Bronchial epithelial cell (primary cell): ENCODE measurements around the gene ARHGEF10L. TPM values are rescaled to one million over a fixed set of nuclear protein-coding genes. Genes with fewer than 3 reads are reported as not detected.

Experiments used
- DNase-seq: peaks from one replicate; pipeline ENCODE4 v3.0.0-alpha.2; 2010; ENCODE audit warnings: low read depth
- FAIRE-seq: peaks from 2 replicates; lab custom pipeline; 2011; peaks lifted over from hg19 to GRCh38; lab: Jason Lieb, UNC
- H3K27me3 ChIP-seq: 2 replicates; pipeline ENCODE4 v1.5.1; 2011; ENCODE audit warnings: low read length; ENCODE audit not compliant: control insufficient read depth, insufficient read depth
- H3K36me3 ChIP-seq: 2 replicates; pipeline ENCODE4 v1.5.1; 2011; ENCODE audit warnings: low read length; ENCODE audit not compliant: control insufficient read depth, insufficient read depth
- H3K4me3 ChIP-seq: 2 replicates; pipeline ENCODE4 v1.5.1; 2011; ENCODE audit warnings: mild to moderate bottlenecking, low read depth, low read length, control low read depth
- total RNA-seq: library from RNA; depleted of rRNA; stranded (reverse); fragments of >200 nt; gene quantifications from 2 replicates; pipeline ENCODE4 v1.2.1, GENCODE V29; 2014
- TF ChIP-seq, protein P1 (sequence below): IDR thresholded peaks from 2 replicates; pipeline ENCODE4 v1.5.1; 2011; ENCODE audit warnings: mild to moderate bottlenecking, moderate library complexity, low read length, control low read depth, inconsistent platforms; ENCODE audit not compliant: insufficient read depth, severe bottlenecking

The ARHGEF10L gene
- total RNA-seq, 1 donor from 2014 or later = 6.3 TPM

DNA sequence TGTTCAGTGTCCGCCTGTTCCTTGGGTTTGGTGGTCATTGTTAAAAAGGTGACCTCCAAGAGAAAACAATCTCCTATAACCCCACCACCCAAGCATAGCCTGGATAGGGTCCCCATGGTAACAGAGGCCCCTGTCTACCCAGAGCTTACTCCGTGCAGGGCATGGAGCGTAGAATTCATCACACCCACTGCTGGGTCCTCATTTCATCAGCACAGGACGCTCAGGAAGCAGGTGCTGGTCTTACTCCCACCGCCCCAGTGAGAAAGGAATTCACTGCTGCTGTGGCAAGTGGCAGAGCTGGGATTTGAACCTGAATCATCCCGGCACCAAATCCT is 37.0 kb downstream of the ARHGEF10L start:
- H3K36me3 ChIP-seq = no peaks in the 10 kb centered on the region
- DNase-seq = no peak
- no peak overlapping the region for H3K4me3 ChIP-seq
- no peaks in the 10 kb centered on the region for H3K27me3 ChIP-seq
- TF ChIP-seq, protein P1, sequence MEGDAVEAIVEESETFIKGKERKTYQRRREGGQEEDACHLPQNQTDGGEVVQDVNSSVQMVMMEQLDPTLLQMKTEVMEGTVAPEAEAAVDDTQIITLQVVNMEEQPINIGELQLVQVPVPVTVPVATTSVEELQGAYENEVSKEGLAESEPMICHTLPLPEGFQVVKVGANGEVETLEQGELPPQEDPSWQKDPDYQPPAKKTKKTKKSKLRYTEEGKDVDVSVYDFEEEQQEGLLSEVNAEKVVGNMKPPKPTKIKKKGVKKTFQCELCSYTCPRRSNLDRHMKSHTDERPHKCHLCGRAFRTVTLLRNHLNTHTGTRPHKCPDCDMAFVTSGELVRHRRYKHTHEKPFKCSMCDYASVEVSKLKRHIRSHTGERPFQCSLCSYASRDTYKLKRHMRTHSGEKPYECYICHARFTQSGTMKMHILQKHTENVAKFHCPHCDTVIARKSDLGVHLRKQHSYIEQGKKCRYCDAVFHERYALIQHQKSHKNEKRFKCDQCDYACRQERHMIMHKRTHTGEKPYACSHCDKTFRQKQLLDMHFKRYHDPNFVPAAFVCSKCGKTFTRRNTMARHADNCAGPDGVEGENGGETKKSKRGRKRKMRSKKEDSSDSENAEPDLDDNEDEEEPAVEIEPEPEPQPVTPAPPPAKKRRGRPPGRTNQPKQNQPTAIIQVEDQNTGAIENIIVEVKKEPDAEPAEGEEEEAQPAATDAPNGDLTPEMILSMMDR = no peak
- no peak for FAIRE-seq

DNA sequence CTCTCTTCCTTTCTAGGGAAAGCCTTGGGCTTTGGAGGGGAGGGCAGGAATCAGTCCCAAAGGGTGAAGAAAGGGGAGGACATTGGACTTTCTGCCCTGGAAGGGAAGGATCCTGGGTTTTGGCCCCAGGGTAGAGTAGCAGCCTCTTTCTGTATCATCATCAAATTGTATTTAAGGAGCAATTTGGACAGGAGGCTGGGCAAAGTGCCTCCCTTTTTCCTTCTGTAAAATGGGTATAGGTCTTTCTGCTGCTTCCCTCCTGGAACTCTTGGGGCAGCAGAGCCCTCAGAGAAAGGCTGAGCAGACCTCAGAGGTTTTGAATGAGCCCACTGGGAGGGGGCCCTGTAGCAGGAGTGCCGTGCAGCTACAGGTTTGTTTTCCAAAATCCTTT is 38.4 kb downstream of the ARHGEF10L start:
- FAIRE-seq = no peak
- Histone ChIP-seq H3K4me3 (no peak overlapping the region), H3K27me3 (no peaks in the 10 kb centered on the region), H3K36me3 (no peaks in the 10 kb centered on the region)
- TF ChIP-seq, protein P1 = no peak
- no peak for DNase-seq

DNA sequence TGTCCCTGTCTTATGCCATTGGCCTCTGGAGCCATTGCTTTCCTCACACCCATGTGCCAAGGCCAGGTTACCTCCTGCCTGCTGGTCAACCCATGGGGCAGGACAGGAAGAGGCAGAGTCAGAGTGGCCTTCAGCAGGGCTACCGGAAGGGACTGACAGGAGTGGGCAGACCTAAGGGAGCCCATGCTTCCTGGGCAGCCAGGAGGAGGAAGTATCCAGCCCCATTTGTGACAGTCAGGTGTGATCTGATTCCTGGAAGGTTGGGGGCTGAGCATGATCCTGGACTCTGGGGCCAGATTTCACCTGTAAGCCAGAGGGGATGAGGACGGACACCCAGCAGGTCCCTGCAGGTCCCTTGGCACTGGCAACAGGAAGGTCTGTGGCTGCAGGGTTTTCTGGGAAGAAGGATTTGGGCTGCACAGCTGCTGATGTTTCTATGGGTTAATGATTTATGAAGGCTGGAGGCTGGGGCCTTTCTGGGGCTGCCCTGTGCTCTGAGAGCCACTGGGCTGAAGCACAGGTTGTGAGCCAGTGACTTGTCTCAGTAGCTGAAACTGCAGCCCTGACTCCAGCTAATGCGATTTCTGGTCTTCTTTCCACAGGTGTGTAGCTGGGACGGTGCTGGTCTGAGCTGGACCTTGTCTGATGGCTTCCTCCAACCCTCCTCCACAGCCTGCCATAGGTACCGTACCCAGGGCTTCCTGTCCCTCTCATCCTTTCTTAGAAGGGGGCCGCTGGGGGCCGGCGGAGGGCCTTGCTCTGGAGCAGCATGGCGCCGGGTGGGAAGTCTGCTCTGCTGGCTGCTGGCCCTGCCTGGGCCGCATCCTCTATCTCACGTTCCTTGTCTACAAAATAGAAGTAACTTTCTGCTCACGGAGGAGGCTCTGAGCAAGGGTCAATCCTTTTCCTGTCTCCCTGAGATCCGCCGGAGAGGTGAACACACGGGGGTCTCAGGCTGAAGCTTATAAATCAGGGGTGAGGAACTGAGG is 40.7 kb downstream of the ARHGEF10L start:
- FAIRE-seq (no peak), DNase-seq (no peak)
- H3K27me3 ChIP-seq = no peaks in the 10 kb centered on the region
- H3K36me3 ChIP-seq = no peaks in the 10 kb centered on the region
- H3K4me3 ChIP-seq = no peak overlapping the region
- TF ChIP-seq, protein P1 = no peak

DNA sequence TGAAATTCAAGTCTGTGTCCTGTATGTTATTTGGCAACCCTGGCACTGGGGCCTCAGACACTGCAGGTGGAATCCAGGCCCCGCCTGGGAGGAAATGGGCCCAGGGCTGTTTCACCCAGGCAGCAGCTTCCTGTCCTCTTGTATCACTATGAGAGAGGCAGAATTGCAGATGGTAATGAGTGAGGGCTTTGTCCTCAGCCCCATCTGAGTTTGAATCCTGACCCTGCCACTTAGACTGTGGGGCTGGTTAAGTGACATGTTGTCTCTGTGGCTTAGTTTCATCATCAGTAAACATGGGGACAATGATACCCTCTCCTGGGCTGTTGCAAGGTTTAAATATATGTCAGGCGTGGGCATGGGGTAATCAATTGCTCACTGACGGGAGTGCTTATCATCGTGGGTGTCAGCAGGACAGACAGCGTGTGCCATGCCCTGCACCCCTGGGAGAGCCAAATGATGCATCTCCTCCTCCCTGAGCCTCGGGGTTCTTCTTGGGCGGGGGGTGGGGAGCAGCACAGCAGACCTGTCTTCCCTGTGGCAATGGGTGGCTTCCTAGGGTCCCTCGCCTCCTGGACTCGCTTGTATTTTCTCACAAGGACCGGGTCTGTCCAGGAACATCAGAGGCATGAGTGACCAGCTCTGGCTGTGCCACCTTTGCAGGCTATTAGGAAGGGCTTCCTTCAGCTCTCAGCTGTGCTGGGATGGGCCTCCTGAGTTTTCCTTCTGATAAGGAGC is 42.1 kb downstream of the ARHGEF10L start:
- H3K36me3 ChIP-seq = no peaks in the 10 kb centered on the region
- H3K4me3 ChIP-seq = no peak overlapping the region
- DNase-seq (peak; percentile 29), FAIRE-seq (no peak)
- TF ChIP-seq, protein P1 = no peak
- no peaks in the 10 kb centered on the region for H3K27me3 ChIP-seq

DNA sequence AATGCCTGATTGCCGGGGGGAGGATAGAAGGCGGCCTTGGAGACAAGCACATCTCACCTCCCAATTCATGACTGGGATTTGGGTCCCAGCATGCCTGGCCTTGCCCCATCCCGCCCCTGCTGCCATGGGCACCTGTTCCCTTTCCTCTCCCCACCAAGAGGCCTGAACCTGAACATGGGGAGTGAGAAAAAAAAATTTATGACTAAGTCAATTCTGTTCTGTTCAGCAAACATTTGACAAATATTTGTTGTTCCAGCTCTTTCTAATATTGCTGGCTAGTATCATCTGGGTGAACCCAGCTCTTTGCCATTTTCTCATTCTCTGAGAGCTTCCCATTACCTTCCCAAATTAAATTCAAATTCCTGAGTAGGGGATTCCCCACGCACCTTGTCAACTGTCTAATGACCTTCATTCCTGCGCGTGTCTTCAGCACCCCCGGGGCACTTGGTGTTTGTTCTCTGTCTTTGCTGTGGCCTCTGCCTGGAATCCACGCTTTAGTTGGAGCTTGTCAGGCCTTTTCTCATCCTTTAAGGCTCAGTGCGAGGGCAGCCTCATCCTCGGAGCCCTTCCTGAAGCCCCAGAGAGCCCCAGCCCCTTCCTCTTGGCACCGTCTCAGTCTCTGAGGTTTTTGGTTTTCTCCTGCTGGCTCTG is 42.8 kb downstream of the ARHGEF10L start:
- Histone ChIP-seq H3K27me3 (no peaks in the 10 kb centered on the region), H3K36me3 (no peaks in the 10 kb centered on the region), H3K4me3 (no peak overlapping the region)
- DNase-seq (peak; percentile 88), FAIRE-seq (no peak)
- TF ChIP-seq, protein P1 = no peak
